Measurements from ENCODE around the gene RBM6. TPM values are rescaled to one million over a fixed set of nuclear protein-coding genes. Genes with fewer than 3 reads are reported as not detected.

The RBM6 gene
- total and polyA plus RNA-seq, 2 experiments from 2014 or later: 31.8 to 53.7 TPM

DNA sequence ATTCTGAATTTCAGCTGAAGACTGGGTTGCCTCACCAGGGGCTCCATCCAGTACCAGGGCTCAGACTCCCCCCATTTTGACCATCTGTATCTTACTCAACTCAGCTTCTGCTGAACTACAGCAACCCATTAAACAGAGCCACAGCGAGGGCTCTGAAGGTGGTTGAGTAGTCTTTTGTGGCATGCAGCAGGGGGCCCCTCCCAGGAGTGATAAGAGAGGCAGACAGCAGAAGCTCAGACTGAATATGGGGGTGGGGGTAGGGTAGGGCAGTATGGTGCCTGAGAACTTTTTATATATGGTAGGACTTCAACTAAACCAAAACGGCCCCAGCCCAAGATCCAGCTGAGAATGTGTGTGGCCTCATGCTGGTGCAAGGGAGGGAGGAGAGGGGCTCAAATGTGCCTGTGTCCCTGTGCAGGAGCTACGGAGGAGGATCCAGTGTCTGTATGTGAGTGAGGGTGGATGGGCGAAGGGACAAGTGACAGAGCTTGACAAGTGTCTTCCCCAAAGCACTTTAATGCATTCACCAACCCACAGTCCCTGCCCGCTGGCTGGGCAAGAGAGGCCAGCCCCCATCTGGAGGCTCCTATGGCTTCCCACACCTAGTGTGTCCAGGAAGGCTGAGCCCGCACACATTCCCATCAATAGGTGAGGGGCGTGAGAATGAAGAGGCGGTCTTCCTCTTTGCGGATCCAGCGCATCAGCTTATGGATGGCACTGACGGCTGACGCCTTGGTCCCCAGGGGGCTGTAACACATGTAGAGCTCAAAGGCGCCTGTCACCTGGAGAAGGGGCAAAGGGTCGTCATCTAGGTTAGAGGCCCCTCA is 31.4 kb upstream of the RBM6 start:
- peaks cover 7% of the 10 kb centered on the region; the same call in 1 of the 2 replicates for H3K4me1 ChIP-seq (ENCODE audit: insufficient read depth)
- H3K79me2 ChIP-seq (ENCODE audit: insufficient read depth): no peaks in the 10 kb centered on the region
- no peaks in the 10 kb centered on the region for H3K9me3 ChIP-seq (ENCODE audit: low read depth)
- H3K27me3 ChIP-seq (replicated peaks; ENCODE audit: insufficient read depth): no peaks in the 10 kb centered on the region
- H4K20me1 ChIP-seq (ENCODE audit: insufficient read depth): no peaks in the 10 kb centered on the region
- in situ Hi-C loops (cut with MboI): no loop called here
- 0 out of 2 replicates have a peak, but pooled peaks cover 5% of the 10 kb centered on the region for H3F3A ChIP-seq (ENCODE audit: insufficient read depth)
- no peak overlapping the region for H3K27ac ChIP-seq
- no peak overlapping the region for H3K4me2 ChIP-seq (ENCODE audit: unreplicated experiment)
- DNase-seq: no peak
- no peak overlapping the region for H3K4me3 ChIP-seq
- TF ChIP-seq EZH2 (IDR thresholded peaks at IDR 0.05; ENCODE audit: insufficient read depth, poor library complexity, severe bottlenecking) (no peak), EZH2phosphoT487 (IDR thresholded peaks at IDR 0.05; ENCODE audit: insufficient read depth, low read depth) (no peak)
- no peak overlapping the region for H2AFZ ChIP-seq
- 87 to 89% methylated on average over 14 of the region's 14 CpGs for WGBS, 2 experiments (ENCODE audit: low coverage in 1 of 2, low lambda C conversion rate in 2 of 2, missing lambda C conversion rate in 2 of 2)
- H3K9me2 ChIP-seq (ENCODE audit: insufficient read depth): no peaks in the 10 kb centered on the region
- no peaks in the 10 kb centered on the region for H3K36me3 ChIP-seq (ENCODE audit: low read depth)
- H3K9ac ChIP-seq: no peak overlapping the region

DNA sequence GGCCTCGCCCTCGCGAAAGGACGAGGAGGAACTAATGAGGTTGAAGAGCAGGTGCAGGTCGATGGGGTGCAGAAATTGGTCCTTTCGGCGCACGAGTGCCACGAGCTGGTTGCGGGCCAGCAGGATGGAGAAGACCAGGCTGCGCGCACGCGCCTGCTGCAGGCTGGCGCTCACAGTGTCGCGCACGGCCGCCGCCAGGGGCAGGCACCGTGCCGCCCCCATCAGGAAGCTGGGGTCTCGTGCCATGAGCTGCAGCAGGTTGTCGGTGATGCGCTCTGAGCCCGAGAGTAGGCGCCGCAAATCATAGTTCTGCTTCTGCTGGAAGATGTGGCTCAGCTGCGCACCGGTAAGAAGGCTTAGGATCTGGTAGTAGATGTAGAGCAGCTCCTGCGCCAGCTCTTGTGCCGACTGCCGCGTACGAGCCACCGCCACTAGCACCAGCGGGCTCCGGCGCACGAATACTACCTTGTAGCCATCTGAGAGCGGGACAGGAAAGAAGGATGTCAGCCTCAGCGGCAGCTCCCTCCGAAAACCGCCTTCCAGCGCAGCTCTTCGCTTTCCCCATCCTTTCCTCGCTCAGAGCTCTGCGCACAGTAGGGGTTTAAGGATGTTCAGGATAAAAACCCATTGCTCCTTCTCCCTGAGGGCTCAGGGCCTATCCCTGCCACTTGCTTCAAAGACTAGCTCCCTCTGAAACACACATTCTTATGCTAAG is 29.4 kb upstream of the RBM6 start:
- Histone ChIP-seq H3K9me3 (ENCODE audit: low read depth) (no peaks in the 10 kb centered on the region), H2AFZ (no peak overlapping the region), H3K79me2 (ENCODE audit: insufficient read depth) (no peaks in the 10 kb centered on the region), H3K4me1 (ENCODE audit: insufficient read depth) (peaks cover 7% of the 10 kb centered on the region; the same call in 1 of the 2 replicates), H3F3A (ENCODE audit: insufficient read depth) (0 out of 2 replicates have a peak, but pooled peaks cover 5% of the 10 kb centered on the region), H3K36me3 (ENCODE audit: low read depth) (no peaks in the 10 kb centered on the region), H3K9me2 (ENCODE audit: insufficient read depth) (no peaks in the 10 kb centered on the region), H3K4me2 (ENCODE audit: unreplicated experiment) (no peak overlapping the region), H4K20me1 (ENCODE audit: insufficient read depth) (no peaks in the 10 kb centered on the region), H3K4me3 (no peak overlapping the region), H3K9ac (no peak overlapping the region), H3K27me3 (replicated peaks; ENCODE audit: insufficient read depth) (no peaks in the 10 kb centered on the region), H3K27ac (no peak overlapping the region)
- in situ Hi-C loops (cut with MboI): no loop called here
- no peak for DNase-seq
- 87 to 91% methylated on average over 45 to 48 of the region's 48 CpGs for WGBS, 2 experiments (ENCODE audit: low coverage in 1 of 2, low lambda C conversion rate in 2 of 2, missing lambda C conversion rate in 2 of 2)
- TF ChIP-seq EZH2phosphoT487 (IDR thresholded peaks at IDR 0.05; ENCODE audit: insufficient read depth, low read depth) (no peak), EZH2 (IDR thresholded peaks at IDR 0.05; ENCODE audit: insufficient read depth, poor library complexity, severe bottlenecking) (no peak)

DNA sequence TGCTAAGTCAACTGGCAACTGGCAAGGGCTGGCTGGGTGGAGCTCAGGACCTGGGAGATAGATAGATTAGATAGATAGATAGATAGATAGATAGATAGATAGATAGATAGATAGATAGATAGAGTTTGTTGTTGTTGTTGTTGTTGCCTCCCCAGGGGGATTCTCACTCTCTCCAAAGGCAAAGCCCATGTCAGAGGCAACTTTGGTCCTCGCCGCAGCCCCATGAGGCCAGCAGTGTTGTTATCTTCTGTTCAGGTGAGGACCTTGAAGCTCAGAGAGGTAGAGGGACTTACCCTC is 28.9 kb upstream of the RBM6 start:
- TF ChIP-seq EZH2phosphoT487 (IDR thresholded peaks at IDR 0.05; ENCODE audit: insufficient read depth, low read depth) (no peak), EZH2 (IDR thresholded peaks at IDR 0.05; ENCODE audit: insufficient read depth, poor library complexity, severe bottlenecking) (no peak)
- Histone ChIP-seq H3K9me3 (ENCODE audit: low read depth) (no peaks in the 10 kb centered on the region), H3K4me2 (ENCODE audit: unreplicated experiment) (no peak overlapping the region), H3K4me1 (ENCODE audit: insufficient read depth) (0 out of 2 replicates have a peak, but pooled peaks cover 4% of the 10 kb centered on the region), H3K4me3 (no peak overlapping the region), H3F3A (ENCODE audit: insufficient read depth) (0 out of 2 replicates have a peak, but pooled peaks cover under 1% of the 10 kb centered on the region), H3K9ac (no peak overlapping the region), H4K20me1 (ENCODE audit: insufficient read depth) (no peaks in the 10 kb centered on the region), H3K27me3 (replicated peaks; ENCODE audit: insufficient read depth) (no peaks in the 10 kb centered on the region), H3K79me2 (ENCODE audit: insufficient read depth) (no peaks in the 10 kb centered on the region), H3K9me2 (ENCODE audit: insufficient read depth) (no peaks in the 10 kb centered on the region), H3K36me3 (ENCODE audit: low read depth) (no peaks in the 10 kb centered on the region), H3K27ac (no peak overlapping the region), H2AFZ (no peak overlapping the region)
- in situ Hi-C loops (cut with MboI): no loop called here
- no peak for DNase-seq
- 100% methylated on average over 2 of the region's 2 CpGs for WGBS, 2 experiments (ENCODE audit: low coverage in 1 of 2, low lambda C conversion rate in 2 of 2, missing lambda C conversion rate in 2 of 2)

DNA sequence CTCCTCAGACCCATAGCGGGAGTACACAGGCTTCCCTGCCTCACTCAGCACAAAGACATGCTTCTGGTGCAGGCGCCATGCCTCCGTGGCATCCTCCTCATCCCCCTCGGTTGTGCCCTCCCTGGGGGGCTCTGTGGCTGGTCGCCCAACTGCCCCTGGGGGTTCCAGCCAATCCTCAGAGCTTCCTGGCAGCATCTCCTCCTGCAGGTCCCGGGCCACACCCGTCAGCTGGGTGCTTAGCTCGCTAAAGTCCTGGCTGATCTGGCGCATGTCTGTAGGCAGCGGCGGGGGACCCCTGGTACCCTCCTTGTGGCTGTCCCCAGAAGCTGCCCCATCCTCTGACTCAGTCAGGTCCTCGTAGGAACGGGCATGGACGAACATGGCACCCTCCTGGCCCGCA is 28.3 kb upstream of the RBM6 start:
- no peak for DNase-seq
- Histone ChIP-seq H3K27ac (no peak overlapping the region), H3K9ac (no peak overlapping the region), H3K27me3 (replicated peaks; ENCODE audit: insufficient read depth) (no peaks in the 10 kb centered on the region), H3K4me3 (no peak overlapping the region), H3K9me3 (ENCODE audit: low read depth) (no peaks in the 10 kb centered on the region), H3F3A (ENCODE audit: insufficient read depth) (no peaks in the 10 kb centered on the region), H3K9me2 (ENCODE audit: insufficient read depth) (no peaks in the 10 kb centered on the region), H3K79me2 (ENCODE audit: insufficient read depth) (no peaks in the 10 kb centered on the region), H4K20me1 (ENCODE audit: insufficient read depth) (no peaks in the 10 kb centered on the region), H3K4me2 (ENCODE audit: unreplicated experiment) (no peak overlapping the region), H3K36me3 (ENCODE audit: low read depth) (no peaks in the 10 kb centered on the region), H3K4me1 (ENCODE audit: insufficient read depth) (no peaks in the 10 kb centered on the region), H2AFZ (no peak overlapping the region)
- in situ Hi-C loops (cut with MboI): no loop called here
- no peak for TF ChIP-seq EZH2phosphoT487 (IDR thresholded peaks at IDR 0.05; ENCODE audit: insufficient read depth, low read depth)
- TF ChIP-seq EZH2 (IDR thresholded peaks at IDR 0.05; ENCODE audit: insufficient read depth, poor library complexity, severe bottlenecking): no peak
- WGBS, 2 experiments (ENCODE audit: low coverage in 1 of 2, low lambda C conversion rate in 2 of 2, missing lambda C conversion rate in 2 of 2): 92% methylated on average over 15 of the region's 15 CpGs

Data from GM23248 (cell line).